Cardiac muscle cell (in vitro differentiated cells and primary cell): ENCODE results near the gene TTC33. TPM values are rescaled to one million over a fixed set of nuclear protein-coding genes. Genes with fewer than 3 reads are reported as not detected.
A peak's percentile ranks its signal among the peaks of the same experiment; 100 is the strongest.
"Not testable (repeated sequence)": the region's sequence is repeated elsewhere in the genome, so short reads cannot be mapped to it uniquely, and the experiment has no call there.

ENCODE experiments used
- DNase-seq, 2 donors: peaks; one replicate each; pipeline versions ENCODE4 v3.0.0 to v3.0.0-alpha.2; 2010 to 2017; ENCODE audit warnings: low read depth in 1 of 2, low spot score in 1 of 2
- H3K27ac ChIP-seq: fragments of 200-600 bp; sonication (generic); 2 replicates; pipeline ENCODE4 v1.5.1; 2016
- H3K27me3 ChIP-seq: fragments of 200-600 bp; sonication (generic); 2 replicates; pipeline ENCODE4 v1.6.0; 2016; ENCODE audit warnings: control low read depth
- H3K36me3 ChIP-seq: fragments of 200-600 bp; sonication (generic); 2 replicates; pipeline ENCODE4 v1.5.1; 2016; ENCODE audit warnings: control low read depth
- H3K4me1 ChIP-seq: fragments of 200-600 bp; sonication (generic); 2 replicates; pipeline ENCODE4 v1.8.1; 2017; ENCODE audit warnings: low read depth, mild to moderate bottlenecking, mixed run types
- H3K4me3 ChIP-seq: fragments of 200-600 bp; sonication (generic); 2 replicates; pipeline ENCODE4 v1.5.1; 2016; ENCODE audit warnings: mild to moderate bottlenecking
- H3K9me3 ChIP-seq: fragments of 200-600 bp; sonication (generic); 2 replicates; pipeline ENCODE4 v1.5.1; 2017; ENCODE audit warnings: low read depth, mild to moderate bottlenecking, control low read depth
- CTCF ChIP-seq: IDR thresholded peaks from 2 replicates; pipeline ENCODE4 v1.5.1; 2012; ENCODE audit warnings: low read depth, mild to moderate bottlenecking, low read length
- polyA plus RNA-seq: library from polyadenylated mRNA; unstranded; fragments of >200 nt; fragmentation: Nextera tagmentation; extraction: Ambion mirVana; gene quantifications from 2 replicates; pipeline ENCODE4 v1.2.1, GENCODE V29; 2016
- total RNA-seq: library from RNA; depleted of rRNA; stranded (reverse); fragments of >200 nt; gene quantifications from 2 replicates; pipeline ENCODE4 v1.2.3, GENCODE V29; 2016

The TTC33 gene
- total and polyA plus RNA-seq, 2 experiments from 2014 or later, result 16.3 to 46.7 TPM

DNA sequence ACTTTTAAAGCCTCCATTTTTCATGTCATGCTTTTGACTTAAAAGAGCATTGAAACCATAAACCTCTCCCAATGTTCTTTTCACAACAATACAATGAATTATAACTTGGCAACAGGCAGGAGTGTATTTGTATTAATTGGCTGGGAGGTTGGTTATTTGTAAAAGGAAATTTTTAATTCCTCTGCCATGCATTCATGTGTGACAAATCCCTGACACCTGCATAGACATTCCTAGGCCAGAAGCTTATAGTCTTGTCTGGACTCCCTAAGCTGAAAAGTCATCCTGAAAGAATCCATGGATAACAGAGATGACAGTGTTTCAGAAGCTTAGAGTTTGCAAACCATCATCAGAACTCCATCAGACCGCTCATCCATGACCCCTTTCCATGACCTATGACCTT lies 152.4 kb downstream of the TTC33 start:
- no peak for TF ChIP-seq CTCF
- Histone ChIP-seq H3K4me3 (no peak overlapping the region), H3K9me3 (no peaks in the 10 kb centered on the region), H3K27me3 (no peaks in the 10 kb centered on the region), H3K27ac (no peak overlapping the region), H3K4me1 (no peaks in the 10 kb centered on the region), H3K36me3 (no peaks in the 10 kb centered on the region)
- DNase-seq, result no peak

DNA sequence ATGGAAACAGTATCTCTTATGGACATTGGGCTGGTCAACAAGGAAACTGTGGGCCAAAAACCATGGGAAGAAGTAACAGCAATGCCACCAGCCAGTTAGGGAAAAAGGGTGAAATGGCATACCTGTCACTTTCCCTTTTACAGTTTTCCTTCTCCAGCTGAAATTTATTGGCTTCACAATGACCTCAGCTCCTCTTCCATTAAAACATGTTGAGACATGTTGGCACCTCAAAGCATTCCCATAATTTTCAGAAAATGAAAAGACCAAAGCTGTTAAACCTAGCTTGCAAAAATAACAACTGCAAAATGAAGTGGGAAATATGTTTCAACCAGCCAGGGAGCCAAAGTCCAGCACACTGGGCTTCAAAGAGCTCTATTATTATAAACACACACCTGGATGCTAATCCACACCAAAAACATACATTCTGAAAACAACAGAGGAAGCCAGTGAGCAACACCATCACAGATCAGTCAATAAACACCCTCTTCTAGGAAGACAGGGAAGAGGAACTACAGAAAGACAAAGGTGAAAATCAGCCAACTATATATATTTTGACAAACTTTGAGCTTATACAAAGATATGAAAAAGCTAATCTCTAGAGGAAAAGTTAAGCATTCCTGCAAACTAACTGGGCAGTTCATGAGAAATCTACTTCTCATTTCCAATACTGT lies 154.4 kb downstream of the TTC33 start:
- TF ChIP-seq CTCF, result no peak
- Histone ChIP-seq H3K4me1 (no peaks in the 10 kb centered on the region), H3K9me3 (no peaks in the 10 kb centered on the region), H3K27me3 (no peaks in the 10 kb centered on the region), H3K36me3 (no peaks in the 10 kb centered on the region), H3K4me3 (no peak overlapping the region), H3K27ac (no peak overlapping the region)
- DNase-seq, result no peak

DNA sequence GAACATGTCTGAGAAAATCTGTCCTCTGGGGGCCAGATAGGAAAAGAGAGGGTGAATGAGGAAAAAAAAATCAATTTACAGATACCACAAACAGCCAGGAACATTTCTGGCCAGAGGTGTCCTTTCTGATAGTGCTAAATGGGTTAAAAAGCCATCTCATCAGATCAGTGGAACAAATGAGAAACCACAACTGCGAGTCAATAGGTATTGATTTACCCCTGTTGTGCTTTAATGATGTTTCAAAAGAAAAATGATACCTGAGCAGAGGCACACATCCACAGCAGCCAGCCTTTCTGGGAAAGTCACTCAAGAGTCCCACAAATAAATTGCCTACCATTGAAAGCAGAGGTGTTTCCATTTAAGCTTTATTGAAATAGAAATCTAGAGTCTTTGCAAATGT lies 155.4 kb downstream of the TTC33 start:
- Histone ChIP-seq H3K36me3 (no peaks in the 10 kb centered on the region), H3K9me3 (no peaks in the 10 kb centered on the region), H3K27ac (no peak overlapping the region), H3K27me3 (no peaks in the 10 kb centered on the region), H3K4me1 (no peaks in the 10 kb centered on the region), H3K4me3 (no peak overlapping the region)
- no peak for TF ChIP-seq CTCF
- DNase-seq, result no peak

DNA sequence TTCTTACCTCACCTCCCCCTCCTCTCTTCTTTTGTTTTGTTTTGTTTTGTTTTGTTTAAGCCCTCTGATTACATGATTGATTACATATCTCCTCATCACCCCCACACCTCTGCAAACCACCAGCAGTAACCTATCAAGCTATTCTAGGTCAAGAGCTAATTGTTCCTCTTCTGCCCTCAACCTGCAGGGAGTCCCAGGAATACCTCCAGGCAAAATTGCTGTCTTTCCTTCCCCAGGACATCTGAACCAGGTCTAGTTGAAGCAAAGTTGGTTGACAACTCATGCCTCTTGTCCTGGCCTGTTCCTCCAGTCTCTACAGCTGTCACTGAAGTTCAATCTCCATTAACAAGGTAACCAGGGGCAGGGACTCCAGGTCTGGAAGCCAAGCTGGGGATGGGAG lies 156.1 kb downstream of the TTC33 start:
- DNase-seq, result no peak
- TF ChIP-seq CTCF, result no peak
- Histone ChIP-seq H3K27ac (no peak overlapping the region), H3K27me3 (no peaks in the 10 kb centered on the region), H3K4me1 (no peaks in the 10 kb centered on the region), H3K36me3 (no peaks in the 10 kb centered on the region), H3K4me3 (no peak overlapping the region), H3K9me3 (no peaks in the 10 kb centered on the region)

- Histone ChIP-seq H3K4me3 (no peak overlapping the region), H3K4me1 (no peaks in the 10 kb centered on the region), H3K36me3 (no peaks in the 10 kb centered on the region), H3K27me3 (no peaks in the 10 kb centered on the region), H3K27ac (no peak overlapping the region), H3K9me3 (no peaks in the 10 kb centered on the region)
- no peak for TF ChIP-seq CTCF
- peak in 1 of 2 donors; percentile 66 for DNase-seq
Measured at GRCh38 chr5:40594811-40595210, 160.9 kb downstream of the TTC33 start.

DNA sequence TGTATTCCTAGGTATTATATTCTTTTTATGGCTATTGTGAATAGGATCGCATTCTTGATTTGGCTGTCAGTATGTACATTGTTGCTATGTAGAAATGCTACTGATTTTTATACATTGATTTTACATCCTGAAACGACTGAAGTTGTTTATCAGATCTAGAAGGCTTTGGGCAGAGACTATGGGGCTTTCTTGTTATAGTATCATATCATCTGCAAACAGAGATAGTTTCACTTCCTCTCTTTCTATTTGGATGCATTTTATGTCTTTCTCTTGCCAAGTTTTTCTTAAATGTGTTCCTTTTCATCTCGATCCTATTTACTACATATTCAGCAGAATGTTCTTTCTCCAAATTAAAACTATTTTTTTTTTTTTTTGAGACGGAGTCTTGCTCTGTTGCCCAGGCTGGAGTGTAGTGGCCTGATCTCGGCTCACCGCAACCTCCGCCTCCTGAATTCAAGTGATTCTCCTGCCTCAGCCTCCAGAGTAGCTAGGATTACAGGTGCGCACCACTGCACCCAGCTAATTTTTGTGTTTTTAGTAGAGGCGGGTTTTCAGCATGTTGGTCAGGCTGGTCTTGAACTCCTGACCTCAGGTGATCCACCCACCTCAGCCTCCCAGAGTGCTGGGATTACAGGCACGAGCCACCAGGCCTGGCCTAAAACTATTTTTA lies 163.9 kb downstream of the TTC33 start:
- H3K27me3 ChIP-seq, H3K4me3 ChIP-seq, H3K9me3 ChIP-seq, H3K4me1 ChIP-seq, H3K27ac ChIP-seq, DNase-seq, H3K36me3 ChIP-seq: not testable (repeated sequence)
